NCI-H146 (cell line): ENCODE data around the gene BCAS1.
"Not testable (repeated sequence)": the region's sequence is repeated elsewhere in the genome, so short reads cannot be mapped to it uniquely, and the experiment has no call there.

ENCODE experiments used
- DNase-seq: peaks from one replicate; lab custom pipeline; 2025; lab: John Stamatoyannopoulos, UW

BCAS1 gene

DNA sequence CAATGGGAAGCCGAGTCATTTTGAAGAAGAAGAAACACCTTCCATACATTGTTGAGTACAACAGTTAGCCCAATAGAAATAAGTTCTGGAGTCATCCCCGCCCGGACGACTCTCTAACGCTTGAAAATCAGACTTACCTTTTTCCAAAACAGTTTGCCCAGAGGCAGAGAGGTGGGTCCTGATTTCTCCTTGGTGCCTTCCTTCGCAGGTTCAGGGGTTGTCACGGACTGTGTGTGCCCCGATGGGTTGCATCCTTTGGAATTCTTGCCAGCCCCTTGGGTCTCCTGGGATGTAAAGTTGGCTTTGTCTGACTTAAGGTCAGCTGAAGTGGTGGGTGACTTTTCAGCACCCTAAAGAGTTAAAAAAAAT is 85.3 kb downstream of the BCAS1 start:
- DNase-seq: no peak

GRCh38 chr20:53984356-53985149 is 85.8 kb downstream of the BCAS1 start:
- no peak for DNase-seq

- DNase-seq: no peak
These were observed 87.0 kb downstream of the BCAS1 start for GRCh38 chr20:53983401-53983800.

- DNase-seq: no peak
These were observed 87.8 kb downstream of the BCAS1 start for GRCh38 chr20:53982624-53983023.

GRCh38 chr20:53981752-53982437 is 88.5 kb downstream of the BCAS1 start:
- no peak for DNase-seq

DNA sequence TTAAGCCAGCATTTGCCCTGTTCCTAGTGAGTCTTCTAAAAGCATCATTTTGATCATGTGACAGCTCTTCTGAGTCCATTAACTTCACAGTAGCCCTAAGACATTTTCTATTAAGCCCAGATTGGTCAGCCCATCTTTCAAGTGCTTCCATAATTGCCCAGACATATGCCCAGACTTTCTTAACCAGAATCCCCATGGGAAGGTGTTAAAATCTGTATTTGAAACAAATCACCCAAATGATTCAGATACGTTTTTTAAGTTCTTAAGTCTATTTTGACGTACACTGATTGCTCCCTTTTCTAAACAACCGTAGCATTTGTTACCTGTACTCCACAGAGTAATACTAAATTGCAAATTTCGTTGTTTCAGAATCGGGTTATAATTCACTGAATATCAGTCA is 89.3 kb downstream of the BCAS1 start:
- DNase-seq: no peak

- DNase-seq: no peak
These were observed 90.3 kb downstream of the BCAS1 start for GRCh38 chr20:53980031-53980465.

DNA sequence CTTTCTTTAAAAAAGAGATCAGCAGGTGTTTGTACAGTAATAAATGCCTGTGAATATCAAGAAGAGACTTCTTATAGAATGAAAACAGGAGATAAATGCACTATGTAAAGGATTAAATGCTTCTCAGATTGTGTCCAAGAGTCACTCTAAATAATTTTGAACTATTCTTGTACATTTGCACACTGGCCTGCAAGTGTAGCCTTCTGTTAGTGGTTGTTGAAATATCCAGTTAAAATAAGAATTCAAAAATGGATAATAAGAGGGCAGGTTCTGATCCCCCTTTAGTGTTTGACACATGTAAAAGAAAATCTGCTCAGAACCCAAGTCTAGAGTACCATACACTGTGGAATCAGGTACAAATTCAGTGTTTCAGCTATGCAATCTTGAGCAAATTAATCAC is 91.9 kb downstream of the BCAS1 start:
- no peak for DNase-seq

- DNase-seq: no peak
These were observed 93.0 kb downstream of the BCAS1 start for GRCh38 chr20:53977391-53977790.

DNA sequence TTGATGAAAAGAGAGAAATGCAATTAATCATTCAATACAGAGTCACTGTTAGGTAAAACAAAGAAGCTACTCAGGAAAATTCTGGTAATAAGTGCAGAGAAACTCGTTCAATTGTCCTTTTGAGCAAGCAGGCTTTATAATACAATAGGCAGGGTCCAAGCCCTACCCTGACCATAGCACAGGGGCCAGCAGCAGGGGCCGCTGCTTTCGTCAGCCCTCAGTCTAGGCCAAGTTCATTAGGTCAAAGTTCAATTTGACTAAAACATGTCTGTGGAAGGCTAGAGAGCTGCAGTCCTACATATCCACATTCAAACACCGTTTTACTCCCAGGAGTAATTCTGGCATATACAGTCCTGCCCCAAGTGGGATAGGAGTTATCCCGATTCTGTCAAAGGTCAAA is 94.6 kb downstream of the BCAS1 start:
- no peak for DNase-seq

DNA sequence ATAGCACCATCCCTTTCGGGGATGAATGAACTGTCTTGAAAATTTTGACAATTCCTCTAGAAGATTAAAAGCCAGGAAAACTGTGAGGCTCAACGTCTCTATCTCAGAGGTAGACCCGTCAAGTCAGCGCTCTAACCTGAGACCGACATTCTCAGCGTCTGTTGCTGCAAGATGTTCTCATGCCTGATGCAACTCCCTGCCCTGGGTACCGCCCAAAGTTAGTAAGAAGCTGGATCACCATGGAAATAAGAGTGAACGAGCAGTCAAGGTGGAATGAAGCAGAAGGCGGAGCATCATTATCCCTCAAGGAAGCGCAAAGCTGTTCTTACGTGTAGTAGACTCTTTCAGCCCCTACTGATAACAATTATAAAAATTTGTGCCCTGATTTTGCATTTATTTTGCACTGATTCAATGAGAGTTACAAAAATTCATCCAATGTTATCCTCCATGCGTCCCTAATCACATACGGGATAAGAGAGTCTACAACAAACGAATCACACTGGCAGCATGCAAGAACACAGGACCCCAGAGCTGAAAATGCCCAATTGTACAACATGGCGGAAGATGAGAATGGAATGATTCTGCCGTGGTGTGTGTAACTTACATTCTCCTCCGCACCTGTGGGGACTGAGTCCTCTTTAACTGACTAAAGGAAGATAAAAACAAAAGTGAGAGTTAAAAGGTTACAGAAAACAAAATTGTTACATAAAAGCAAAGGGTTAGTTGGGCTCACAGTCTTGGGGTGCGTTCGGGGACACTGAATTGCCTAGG is 95.4 kb downstream of the BCAS1 start:
- no peak for DNase-seq

DNA sequence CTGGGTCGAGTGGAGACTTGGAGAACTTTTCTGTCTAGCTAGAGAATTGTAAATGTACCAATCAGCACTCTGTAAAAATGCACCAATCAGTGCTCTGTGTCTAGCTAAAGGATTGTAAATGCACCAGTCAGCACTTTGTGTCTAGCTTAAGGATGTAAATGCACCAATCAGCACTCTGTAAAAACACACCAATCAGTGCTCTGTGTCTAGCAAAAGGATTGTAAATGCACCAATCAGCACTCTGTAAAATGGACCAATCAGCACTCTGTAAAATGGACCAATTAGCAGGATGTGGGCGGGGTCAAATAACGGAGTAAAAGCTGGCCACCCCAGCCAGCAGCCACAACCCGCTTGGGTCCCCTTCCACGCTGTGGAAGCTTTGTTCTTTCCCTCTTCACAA is 96.5 kb downstream of the BCAS1 start:
- DNase-seq: not testable (repeated sequence)

GRCh38 chr20:53972179-53972578 is 98.2 kb downstream of the BCAS1 start:
- no peak for DNase-seq

DNA sequence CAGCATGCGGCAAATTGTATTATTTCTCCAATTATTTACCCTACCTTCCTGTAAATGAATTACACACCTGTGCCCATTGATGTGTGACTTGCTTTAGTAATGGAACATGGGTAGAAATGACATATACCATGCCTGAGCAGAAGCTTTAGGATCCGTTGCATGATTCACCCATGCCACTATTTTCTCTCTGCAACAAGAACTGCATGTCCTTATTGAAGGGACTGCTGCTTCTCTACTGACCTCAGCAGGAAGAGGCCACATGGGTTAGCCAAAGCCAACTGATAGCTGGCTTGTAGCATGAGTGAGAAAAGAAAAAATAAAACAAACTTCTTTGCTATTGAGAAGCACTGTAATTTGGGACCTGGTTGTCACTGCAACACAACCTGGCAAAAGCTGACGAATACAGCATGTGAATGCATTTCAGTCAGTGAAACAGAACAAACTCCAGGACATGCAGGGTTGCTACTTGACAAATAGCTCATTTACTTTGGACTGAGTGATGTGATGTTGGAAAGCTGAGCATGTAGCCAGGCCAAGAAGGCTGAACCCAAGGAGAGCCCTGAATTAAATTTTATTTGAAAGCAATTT is 99.2 kb downstream of the BCAS1 start:
- DNase-seq: no peak

- no peak for DNase-seq
These were observed 100.2 kb downstream of the BCAS1 start for GRCh38 chr20:53970232-53970631.

DNA sequence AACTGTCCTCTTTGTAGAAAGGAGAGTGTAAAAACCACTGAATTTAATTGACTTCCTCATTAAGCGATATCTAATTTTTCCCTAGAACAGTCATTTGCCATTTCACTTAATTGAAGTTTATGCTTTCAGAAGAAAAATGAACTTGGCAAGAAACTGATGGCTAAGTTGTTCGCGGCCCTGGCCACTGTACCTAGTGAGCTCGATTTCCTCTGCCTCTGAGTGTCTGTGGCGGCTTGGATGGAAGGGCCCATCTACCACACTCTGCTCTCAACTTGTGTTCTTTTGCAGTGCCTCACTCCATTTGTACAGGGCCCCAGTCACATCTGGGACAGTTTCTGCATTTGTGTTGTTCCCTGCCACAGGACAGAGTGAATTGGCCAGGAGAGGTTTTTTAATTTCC is 102.9 kb downstream of the BCAS1 start:
- no peak for DNase-seq

DNA sequence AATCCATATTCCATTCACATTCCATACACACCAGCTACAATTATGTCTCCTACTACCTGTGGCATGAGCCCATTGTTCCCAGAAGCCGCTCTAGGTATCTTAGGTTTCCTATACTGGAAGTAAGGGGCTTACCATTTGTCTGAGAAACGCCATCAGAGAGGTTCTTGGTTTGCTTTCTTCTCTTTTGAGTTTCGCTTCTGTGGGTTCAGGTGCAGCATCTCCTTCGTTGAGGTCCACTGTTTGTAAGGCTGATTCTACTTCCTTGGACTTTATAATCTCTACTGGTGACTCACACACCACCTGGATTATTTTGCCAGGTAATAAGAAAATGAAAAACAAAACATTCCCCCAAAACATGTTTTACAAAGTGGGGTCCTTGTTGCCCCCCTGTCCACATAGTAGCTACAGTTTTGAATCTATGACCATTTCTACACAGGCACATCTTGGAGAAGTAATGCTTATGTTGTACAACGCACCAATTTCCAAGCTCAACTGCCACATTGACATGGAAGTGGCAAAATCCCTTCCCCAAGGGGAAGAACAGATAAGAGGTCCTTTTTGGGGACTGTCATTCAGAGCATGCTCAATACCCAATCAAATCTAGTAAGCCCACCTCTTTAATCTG is 103.5 kb downstream of the BCAS1 start:
- DNase-seq: no peak

- DNase-seq: no peak
These were observed 105.7 kb downstream of the BCAS1 start for GRCh38 chr20:53964501-53965253.

DNA sequence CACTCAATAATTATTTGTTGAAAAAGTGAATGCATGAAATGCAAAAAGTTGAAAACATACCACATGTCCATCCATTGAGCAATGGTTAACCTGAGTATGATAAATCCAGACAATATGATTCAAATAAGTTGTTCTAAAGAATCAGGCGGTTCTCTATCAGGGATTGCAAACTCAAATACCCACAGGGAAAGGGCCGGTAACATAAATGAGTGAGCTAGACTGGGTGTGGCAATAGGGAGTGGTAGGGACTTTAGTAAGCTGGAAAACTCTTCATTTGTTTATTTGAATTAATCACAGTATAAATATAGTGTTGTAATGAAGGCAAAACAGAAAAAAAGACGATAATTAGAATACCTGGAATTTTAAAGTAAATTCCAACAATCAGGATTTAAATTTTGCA is 106.3 kb downstream of the BCAS1 start:
- no peak for DNase-seq

DNA sequence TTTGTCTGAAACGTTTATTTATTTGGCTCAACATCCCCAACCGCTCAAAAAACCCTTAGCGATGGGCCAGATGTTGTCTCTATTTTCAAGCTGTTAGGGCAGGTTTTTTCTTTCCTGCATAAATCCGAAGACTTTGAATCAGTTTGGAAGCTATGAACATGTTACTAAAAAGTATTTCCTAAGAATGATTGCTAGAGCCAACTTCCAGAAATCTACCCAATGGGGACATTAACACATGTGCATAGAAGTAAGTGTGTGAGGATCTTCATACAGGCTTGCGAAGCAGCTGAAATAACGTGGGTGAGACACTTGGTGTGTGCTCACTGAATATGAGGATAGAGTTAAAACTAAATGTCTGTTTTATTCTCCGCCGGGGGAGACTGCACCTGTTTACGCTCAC is 106.8 kb downstream of the BCAS1 start:
- no peak for DNase-seq

DNA sequence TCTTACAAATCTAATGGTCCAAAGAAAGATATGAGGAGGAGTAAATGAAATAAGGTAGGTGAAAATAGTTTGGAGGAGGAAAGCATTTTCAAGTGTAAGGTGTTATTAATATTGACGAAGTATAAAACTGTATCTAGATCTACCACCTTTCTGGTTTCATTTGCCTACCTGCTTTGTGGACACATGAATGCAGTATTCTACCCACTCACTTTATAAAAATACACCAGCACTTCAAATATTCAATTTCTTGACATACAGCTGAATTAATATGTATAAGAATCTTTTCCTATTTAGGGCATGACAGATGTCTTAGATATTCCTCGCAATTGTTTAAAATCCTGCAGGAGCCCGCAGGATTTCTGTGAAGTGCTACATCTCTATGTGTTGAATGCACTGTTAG is 108.0 kb downstream of the BCAS1 start:
- DNase-seq: no peak
